Hematopoietic multipotent progenitor cell treated with erythropoietin and hydrocortisone succinate and interleukin-3 and kit ligand, for 17 days (in vitro differentiated cells): ENCODE measurements around the gene BRD3OS.
"Not testable (repeated sequence)": the region's sequence is repeated elsewhere in the genome, so short reads cannot be mapped to it uniquely, and the experiment has no call there.

Experiments used
- DNase-seq: peaks from one replicate; pipeline ENCODE4 v3.0.0-alpha.2; 2015; ENCODE audit warnings: low spot score

Gene BRD3OS

DNA sequence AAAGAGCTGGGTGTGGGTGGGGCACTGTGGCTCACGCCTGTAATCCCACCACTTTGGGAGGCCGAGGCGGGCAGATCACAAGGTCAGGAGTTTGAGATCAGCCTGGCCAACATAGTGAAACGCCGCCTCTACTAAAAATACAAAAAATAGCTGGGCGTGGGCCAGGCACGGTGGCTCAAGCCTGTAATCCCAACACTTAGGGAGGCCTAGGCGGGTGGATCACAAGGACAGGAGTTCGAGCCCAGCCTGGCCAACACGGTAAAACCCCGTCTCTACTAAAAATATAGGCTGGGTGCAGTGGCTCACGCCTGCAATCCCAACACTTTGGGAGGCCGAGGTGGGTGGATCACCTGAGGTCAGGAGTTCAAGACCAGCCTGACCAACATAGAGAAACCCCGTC, 36.5 kb upstream of the BRD3OS start:
- DNase-seq, result not testable (repeated sequence)

DNA sequence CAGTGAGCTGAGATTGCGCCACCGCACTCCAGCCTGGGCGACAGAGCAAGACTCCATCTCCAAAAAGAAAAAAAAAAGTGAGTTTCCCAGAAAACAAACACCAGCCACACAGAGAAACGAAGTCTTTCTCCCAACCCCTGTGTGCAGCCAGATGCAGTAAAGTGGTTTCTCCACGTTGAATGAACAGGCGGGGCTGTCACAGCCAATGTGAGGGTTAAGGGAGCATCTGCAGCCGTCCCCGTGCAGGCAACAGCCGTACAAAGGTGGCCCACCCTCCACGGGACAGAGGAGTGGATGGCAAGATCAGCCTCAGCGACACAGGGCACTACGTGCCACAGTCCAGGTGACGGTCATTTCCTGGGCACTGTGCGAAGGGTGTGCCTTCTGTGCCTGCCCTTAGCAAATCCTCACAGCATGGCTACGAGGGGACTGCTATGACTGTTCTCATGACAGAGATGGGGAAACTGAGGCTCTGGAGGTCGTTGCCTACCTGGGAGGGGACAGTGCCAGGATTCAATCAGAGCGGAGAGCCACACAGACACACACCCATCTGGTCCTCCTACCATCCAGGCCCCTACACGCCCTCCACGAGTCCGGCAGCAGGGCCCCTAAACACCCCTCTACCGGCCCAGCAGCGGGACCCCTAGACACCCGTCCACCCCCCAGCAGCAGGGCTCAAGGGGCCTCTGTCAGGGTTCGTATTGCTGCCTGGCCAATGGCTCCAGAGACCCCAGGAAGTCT, 35.5 kb upstream of the BRD3OS start:
- no peak for DNase-seq

DNA sequence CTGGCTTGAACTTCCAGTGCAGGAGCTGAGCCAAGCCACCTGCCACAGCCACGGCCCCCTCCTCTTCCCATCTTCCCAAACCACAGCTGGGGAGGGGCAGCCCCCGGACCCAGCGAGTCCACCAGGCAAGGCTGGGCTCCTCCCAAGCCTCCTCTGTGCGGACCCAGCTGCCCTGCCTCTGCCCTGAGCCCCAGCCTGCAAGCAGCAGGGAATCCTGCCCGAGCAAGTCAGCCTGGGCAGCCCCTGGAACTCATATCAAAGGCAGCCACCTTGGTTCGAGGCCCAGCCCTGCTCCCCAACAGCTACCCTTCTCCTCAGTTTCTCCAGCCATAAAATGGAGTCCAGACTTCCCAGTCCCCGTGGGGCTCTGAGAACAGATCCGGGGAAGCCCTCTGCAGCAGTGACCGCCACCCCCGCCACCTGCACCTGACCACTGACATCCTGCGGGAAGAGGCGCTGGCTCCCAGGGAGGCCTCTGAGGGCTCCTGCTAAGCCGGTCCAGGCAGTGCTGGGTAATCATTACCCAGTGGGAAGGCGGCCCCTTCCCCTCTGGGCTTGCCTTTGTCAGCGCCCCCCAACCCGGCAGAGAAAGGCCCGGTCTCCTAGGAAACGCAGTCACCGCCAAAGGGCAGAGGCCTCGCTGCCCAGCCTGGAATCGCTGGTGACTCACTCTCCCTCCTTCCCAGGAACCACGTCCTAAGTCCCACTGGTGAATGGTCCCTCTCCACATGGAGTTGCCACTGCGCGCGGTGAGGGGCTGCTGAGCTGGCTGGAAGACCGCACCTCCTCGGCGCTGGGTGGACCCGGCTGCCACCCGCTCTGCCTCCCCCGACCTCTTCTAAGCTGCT, 34.7 kb upstream of the BRD3OS start:
- no peak for DNase-seq

DNA sequence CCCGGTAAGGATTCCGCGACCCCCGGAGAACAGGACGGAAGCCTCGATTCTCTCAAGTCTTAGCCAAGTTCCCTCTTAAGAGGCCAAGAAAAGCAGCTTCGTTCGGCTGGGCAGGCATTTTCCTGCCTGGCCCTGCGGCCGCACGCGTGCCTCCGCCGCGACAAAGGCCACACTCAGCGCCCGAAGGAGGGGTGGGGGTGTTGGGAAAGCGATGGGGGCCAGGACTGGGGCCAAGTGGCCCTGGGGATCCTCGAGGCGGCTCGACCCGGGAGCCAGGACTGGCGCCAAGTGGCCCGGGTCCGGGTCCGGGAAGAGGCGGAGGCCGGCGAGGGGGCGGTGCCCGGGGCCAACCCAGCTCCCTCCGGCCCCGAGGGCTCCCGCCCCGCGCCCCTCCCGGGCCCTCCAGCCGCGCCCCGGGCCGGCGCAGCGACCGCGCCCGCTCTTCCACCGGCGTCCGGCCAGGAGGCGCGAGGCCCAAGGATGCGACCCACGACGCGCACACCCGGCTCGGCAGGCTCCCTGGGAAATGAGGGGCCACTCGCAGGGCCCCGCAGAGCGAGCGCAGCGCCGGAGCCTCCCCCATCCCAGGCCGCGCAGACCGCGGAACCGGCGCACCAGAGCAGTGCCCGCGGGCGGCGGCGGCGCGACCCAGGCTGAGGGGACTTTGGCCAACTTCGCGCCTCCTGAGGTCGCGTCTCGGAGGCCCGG, 33.9 kb upstream of the BRD3OS start:
- no peak for DNase-seq

DNA sequence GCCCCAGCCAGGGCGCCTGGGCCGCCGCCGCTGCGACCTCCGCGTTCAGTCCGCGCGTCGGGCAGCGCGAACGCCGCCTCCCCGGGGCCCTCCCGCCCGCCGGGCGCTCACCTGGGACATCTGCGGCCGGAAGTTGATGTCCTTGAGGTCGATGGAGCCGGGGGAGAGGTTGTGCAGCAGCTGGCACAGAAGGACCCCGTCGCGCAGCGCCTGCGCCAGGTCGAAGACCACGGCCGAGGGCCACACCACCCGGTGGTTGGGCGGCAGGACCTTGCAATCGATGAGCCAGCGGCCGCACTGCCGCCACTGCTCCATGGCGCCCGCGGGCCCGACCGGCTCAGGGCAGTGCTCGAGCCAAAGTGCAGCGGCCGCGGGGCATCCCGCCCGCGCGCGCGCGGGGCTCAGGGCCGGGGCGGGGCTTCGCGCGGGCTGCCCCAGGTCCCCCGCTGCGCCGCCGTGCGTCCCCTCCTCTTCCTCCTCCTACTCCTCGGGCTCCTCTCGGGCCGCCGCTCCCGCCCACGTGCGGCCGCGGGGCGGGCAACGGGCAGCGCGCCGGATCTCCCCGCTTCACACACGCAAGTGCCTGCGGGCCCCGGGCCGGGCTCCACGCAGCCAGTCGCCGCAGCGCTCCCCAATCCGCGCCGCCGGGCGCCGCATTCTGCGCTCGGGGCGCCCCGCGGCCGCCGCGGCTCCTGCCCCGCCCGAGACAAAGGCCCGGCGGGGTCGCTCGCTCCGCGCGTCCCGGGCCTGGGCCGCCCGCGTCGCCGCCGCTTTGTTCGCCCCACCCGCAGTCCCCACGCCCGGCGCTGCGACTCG, 33.1 kb upstream of the BRD3OS start, which contains the start of gene VAV2:
Gene VAV2 (minus strand): TSS at position 361 of the 816 bp plus-strand sequence. CDS start 46 bp downstream, at position 315.
- DNase-seq, result no peak

DNA sequence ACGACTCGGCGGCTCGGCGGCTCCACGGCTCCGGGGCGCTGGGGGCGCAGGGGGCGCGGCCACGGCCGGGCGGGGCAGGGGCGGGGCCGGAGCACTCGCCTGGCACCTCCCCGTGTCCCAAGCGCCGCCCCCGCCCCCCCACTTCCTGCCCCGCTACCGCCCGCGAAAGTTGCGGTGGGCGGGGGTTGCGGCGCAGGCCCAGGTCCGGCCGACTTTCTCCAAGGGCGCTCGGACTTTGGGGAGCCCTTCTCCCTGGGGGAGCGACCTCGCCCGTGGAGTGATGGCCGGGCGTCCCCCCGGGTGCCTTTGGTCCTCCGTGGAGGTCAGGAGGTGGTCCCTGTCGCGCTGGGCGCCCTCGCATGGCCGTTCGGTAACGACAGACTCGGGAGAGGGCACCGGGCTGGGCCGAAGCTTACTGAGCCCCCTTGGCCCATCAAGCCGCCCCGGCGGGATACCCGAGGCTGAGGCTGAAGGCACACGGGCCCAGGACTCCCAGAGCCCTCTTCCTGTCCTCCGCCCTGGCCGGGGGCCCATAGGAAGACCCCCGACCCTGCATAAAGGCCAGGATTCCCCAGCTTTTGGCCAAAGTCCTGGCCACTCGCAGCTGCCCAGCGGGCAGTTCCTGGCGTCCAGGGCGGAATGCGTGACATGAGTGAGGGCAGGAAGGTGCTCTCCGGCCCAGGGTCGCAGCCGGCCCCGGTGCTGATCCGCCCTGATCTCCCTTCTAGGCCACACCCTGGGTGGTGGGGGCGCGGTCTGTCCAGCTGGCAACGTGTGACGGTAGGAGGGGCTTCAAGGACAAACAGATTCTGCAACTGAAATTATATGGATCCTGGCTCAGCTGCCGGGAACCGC, 32.3 kb upstream of the BRD3OS start:
- DNase-seq, result peak; percentile 6

DNA sequence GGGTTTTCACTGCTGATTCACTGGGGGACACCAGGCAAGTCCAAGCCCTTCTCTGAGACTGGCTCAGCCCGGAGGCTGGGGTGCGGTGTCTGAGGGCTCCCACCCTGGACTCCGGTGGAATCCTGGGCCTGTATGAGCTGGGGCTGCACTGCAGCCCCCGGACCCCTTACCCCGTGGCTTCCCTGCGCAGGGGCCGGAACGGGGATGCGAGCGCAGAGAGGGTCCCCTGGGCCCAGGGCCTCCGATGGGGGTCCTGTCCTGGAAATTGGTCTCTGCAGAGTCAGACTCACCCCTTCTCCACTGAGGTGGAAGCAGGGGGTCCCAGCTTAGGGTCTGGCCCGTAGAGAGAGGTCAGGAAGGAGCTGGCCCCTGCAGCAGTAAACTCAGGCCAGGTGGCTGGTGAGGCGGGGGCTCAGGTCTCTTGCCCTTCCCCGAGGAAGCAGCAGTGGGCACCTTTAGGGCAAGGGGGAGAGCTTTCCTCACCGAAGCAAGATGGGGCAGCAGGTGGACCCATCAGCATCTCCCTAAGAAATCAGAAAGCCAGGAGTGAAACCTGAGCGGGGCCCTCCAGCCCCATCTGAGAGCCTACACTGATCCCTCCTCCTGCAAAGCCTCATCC, 31.5 kb upstream of the BRD3OS start:
- no peak for DNase-seq

DNA sequence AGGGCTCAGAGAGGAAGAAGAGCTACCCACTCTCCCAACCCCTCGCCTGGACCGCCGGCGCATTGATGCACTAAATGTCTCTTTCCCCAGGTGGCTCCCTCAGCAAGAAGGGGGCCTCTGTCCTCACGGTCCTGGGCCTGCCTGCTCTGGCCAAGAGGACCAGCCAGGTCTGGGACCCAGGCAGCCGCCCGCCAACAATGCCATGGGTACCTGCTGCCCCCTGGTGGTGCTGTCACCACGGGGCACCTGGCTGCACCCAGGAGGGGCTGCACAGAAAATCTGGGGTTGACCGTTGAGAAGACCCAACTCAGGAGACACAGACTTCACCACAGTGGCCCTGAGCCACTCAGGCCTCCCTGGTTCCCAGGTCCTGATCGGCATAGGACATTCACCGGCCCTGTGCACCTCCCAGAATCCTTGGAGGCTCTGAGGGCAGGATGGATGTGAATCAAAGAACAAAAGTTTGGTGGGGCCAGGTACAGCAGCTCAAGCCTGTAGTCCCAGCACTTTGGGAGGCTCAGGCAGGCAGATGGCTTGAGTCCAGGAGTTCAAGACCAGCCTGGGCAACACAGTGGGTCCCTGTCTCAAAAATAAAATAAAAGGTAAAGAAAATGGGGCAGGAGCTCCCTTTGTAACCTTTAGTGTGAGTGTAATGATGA, 30.8 kb upstream of the BRD3OS start:
- peak; percentile 61 for DNase-seq

DNA sequence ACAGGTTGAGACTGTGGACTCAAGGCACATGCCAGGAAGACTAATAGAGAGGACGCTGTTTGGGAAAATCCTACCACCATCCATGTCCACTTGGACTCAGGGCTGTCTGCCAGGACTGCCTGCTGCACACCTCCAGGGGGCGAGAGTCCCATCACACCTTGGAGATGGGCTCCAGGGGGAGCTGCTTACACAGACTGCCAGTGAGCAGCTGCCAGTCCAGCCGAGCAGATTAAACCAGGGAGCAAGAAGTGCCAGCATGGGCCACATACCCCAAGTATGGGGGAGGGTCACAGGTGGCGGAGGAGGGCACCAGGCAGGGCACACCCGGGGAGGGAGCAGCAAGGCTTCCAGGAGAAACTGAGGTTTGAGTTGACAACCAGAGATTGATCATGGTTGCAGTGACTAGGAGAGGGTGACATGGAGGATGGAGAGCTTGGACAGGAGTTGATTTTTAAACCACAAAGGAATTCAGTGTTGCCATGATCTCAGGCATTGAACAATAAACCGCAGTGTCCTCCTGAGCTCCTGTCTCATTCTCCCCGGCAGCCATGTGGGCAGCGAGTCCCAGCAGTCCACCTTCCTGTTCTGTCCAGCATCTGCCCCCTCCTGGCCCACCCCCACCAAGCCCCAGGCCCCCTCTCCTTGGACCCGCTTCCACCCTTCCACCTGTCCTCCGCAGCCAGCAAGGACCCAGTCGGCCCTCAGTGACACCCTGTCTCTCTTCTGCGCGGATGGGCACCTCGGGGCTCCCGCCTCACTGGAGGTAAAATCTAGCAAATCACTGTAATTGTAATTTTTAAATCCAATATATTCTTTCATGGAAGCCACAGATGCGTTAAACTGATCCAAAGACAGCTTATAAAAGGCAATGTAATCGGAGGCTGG, 30.0 kb upstream of the BRD3OS start:
- DNase-seq, result no peak

DNA sequence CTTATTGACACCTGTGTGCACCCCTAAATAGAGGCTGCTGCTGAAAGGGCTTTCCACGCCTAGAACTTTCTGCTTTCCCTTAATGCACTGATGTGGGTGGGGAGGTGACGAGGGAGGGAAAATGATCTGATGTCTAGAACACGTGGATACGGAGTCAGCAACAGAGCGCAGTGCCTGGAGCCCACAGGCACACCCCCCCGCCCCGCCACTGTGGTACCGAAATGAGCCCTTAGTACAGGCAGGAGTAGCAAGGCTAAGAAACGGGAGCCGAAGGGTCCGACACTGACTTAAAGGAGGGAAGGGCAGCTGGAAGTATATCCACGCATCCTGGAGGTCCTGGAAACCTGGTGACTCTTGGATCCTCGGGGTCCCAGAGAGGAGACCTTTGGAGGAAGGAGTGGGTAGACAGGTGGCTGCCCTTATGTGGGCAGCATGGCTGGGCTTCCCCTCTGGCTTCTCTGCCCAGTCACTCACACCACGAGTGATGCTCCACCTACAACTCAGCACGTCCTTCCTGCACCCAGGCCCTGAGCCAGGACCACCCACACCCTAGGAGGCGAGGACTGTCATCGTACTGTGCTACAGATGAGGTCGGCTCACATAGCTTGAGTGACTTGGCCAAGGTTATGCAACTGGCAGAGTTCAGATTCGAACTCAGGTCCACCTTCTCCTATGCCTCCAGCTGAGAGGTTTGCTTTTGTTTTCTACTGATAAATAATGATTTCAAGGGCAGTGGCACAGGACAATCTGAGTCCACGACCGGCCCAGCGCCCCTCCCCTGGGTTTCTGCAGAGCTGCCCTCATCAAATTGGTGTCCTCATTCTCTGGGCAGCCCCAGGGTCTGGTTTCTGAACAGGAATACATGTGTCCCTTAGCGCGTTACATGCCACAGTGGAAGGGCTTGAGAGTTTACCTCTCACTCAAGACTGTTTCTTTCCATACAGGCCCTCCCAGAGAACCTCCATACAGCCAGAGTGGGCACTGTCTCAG, 28.5 kb upstream of the BRD3OS start:
- DNase-seq, result no peak

DNA sequence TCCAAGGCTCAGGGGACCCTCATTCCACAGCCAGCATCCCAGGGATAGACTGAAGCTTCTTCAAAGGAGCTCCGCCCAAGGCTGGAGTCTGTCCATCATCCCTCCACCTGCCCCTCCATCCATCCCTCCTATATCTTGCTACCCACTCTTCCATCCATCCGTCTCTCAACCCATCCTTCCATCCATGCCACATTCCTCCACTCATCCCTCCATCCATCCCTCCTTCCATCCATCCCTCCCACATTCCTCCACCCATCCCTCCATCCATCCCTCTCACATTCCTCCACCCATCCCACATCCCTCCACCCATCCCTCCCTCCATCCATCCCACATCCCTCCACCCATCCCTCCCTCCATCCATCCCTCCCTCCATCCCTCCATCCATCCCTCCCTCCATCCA, 27.7 kb upstream of the BRD3OS start:
- no peak for DNase-seq

DNA sequence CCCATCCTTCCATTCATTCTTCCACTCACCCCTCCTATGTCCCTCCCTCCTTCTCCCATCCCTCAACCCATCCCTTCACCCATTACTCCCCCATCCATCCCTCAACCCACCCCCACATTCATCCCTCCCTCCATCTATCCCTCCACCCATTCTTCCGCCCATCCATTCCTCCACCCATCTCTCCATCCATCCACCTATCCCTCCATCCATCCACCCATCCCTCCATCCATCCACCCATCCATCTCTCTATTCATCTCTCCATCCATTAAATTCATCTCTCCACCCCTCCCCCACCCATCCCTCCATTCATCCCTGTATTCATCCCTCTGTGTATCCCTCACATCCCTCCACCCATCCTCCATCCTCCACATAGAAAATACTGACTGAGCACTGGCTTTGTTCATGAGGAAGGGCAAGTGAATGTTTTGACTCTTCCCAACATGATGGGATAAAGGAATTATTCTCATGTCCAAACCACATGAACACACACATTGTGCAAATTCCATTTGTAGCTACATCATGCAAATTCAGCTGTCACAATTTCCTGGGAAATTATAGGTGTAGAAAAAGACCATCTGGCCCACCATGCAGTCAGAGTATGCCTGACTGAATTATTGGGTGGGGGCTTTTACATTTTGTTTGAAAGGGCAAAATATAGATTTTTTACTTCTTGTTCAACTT, 26.2 kb upstream of the BRD3OS start:
- DNase-seq, result no peak

DNA sequence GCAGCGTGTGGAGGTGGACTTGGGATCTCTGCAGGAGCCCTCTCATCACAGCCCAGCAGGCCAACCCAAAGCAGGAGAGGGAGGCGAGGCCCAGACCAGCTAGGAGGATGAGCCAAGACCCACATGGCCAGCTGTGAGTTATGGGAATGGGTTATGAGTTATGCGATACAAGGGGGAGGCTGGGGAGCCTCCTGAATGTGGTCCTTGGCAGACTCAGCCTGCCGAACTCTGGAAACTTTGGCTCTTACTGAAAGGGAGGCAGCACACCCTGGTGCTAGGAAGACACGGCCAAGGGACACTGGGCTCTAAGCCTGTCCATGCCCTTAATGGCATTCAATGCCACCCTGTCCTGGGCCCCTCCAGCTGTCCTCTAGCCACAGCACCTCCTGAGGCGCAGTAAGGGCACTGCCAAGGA, 25.4 kb upstream of the BRD3OS start:
- DNase-seq, result no peak

DNA sequence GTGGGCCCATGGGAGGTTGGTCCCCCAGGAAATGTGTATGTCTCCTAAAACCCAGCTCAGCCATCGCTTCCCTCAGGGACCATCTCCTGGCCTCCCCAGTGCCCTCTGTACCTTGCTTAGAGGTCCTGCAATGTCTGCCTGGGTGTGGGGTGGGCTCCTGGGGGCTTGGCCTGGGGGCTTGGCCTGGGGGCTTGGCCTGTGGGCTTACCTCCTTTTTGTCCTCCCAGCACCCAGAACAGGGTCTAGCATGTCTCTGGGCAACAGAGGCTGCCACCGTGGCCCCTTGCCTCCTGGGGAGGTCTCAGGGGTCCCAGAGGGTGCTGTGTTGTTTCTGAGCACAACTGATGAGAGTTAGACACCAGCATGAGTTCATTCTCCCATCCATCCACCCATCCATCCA, 22.5 kb upstream of the BRD3OS start:
- DNase-seq, result no peak

DNA sequence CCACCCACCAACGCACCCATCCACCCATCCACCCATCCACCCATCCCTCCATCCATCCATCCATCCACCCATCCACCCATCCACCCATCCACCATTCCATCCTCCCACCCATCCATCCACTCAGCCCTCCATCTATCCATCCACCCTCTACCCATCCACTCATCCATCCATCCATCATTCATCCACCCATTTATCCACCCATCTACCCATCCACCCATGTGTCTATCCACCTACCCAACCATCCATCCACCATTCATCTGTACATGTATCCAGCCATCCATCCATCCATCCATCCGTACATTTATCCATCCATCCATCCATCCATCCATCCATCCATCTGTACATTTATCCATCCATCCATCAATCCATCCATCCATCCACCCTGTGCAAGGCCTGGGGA, 22.0 kb upstream of the BRD3OS start:
- no peak for DNase-seq

DNA sequence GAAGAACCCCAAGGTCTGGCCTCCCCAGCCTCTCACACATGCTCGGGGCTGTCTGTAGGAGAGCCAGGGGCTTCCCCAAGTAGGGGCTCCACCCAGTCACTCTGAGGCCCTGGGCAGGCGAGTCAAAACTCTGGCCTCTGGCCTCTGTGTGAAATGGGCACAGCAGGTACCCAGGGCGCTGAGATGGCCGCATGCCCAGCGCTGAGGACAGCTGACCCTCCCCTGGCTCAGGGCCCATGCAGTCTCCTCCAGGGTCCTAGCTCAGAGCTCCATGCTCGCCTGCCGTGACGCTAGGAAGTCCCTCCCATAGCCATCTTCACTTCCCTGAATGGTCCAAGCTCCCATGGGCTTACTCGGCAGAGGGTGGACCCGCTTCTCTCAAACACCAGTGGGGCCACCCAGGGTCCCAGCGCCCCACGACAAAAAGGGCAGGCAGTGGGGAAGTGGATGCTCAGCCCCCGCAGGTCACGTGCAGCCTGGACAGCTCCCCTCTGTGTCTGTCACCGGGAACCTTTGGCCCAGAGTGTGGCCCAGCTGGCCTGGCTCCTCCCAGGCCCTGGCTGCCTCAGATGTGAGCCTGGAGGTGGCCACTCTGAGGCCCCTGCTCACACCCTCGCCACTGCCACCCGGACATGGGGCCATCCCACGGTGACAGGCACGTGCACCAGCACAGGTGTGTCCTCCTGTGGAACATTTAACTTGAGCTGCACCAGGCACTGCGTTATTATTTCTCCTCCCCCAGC, 21.0 kb upstream of the BRD3OS start:
- no peak for DNase-seq
